SIG-M5 (cell line): ENCODE measurements around the gene TCF7.

Experiments
- DNase-seq: peaks from one replicate; lab custom pipeline; 2025; lab: John Stamatoyannopoulos, UW

The TCF7 gene

DNA sequence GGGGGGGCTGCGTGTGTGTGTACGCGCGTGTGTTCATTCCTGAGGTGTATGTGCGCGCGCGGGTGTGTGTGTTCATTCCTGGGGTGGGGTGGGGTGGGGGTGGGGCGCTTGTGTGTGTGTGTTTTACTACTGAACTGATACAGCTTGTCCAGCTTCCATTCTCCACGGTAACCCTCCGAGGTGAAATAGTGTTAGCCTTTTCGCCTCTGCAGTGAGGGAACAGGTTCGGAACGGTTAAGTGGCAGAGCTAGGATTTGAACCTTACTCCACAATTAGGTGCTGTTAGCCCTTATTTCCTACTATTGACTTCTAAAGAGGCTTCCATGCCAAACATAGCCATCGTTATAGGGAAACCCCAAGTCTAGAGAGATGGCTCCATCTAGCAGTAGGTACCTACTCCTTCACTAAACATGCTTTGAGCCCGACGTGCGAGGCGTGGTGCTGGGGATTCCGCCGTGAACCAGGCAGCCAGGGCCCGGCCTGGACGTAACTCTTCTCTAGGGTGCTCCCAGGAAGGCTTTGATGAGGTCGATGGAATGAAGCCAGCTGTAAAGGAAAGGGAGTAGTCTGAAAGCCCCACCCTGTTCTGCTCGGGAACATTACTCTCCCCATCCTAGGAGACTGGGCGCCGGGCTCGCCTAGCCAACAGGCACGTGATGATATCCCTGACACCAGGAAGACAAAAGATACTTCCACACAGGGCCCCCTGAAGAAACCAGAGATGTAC lies 63.1 kb downstream of the TCF7 start:
- no peak for DNase-seq

DNA sequence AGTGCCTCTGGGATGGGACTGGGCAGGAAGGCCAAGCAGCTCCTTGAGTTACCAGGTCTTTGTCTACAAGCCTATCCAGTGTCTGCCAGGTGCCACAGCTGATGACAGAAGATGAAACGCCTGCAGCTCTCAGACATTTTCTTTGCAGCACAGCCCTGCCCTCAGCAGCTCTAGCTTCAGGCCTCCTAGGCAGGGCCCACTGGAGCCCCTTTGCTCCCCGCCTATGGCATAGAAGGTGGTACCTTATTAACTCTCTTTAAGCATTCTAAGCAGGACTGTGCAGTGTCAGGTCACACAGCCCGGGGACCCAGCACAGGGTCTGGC lies 63.6 kb downstream of the TCF7 start:
- DNase-seq, result no peak

DNA sequence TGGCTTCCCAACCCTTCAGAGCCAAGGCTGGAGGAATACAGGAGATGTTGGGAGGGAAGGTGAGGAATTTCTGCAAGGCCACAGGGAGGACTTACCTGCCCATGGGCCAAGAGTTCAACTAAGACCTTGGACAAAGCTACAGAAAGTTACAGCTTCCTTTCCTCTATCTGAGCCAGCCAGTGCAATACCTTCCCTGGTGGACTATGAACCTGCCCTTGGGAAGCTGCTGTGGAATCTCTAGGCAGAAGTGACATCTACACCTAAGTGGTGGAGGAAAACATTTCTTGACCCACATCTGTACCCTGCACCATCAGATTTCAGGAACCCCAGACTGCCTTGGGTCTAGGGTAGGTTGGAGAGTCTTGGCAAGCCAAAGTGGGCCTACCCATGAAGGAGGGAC lies 69.0 kb downstream of the TCF7 start:
- DNase-seq, result no peak

DNA sequence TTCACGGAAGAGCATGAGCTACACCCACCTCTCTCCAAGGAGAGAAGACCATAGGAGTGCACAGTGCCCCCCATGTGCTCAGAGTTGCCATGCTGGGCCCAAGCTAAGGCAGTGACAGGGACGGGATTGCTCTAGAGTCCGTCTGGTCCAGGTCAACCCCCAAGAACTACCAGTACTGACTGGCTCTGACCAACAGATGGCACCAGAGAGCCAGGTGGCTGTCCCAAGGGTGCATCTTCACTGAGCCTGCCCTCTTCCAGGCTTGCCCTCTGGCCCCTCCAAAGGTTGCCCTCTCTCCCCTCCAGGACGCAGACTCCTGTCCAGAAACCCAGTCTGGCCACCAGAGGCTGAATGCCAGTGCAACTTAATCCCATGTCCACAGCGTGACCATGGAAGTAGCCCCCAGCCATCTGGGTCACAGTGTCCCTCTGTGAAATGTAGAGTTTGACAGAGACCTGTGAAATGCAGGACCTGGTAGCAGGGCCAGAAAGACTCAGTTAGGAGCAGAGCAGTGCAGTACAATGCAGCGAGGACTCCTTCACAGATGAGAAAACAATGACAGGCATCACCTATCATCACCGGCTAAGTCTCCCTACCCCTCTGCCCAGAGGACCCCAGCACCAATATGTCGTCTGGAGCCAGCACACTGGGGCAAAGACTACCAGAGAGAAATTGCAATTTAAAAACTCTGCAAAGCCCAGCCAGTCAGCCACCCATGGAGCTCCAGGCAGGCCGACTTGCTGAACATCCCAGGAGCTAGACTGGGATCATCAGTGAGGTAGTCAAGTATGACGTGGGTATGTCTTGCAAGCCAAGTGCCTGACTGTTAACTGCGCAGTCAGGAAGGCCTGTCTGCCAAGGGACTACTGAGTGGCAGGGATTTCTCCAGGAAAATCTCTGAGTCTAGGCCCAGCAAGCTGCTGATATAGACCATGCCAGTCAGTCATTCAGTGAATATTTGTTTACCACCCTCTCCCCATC lies 70.0 kb downstream of the TCF7 start:
- no peak for DNase-seq

DNA sequence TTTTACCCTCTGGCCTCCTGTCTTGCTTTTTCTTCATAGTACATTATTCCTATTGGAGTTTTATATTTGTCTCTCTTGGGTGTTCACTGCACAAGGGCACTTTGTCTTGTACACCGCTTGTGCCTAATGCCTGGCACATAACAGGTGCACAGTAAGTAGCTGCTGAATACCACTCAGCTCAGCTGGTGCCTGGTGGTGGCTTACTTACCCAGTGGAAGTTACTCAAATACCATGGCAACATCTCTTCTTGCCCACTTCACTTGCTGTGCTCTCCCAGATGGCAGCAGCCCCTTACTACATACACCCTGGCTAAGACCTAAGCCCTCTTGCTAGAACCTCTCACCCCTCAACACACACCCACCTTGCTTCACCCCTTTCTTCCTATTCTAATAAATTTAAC lies 73.6 kb downstream of the TCF7 start:
- DNase-seq, result no peak

DNA sequence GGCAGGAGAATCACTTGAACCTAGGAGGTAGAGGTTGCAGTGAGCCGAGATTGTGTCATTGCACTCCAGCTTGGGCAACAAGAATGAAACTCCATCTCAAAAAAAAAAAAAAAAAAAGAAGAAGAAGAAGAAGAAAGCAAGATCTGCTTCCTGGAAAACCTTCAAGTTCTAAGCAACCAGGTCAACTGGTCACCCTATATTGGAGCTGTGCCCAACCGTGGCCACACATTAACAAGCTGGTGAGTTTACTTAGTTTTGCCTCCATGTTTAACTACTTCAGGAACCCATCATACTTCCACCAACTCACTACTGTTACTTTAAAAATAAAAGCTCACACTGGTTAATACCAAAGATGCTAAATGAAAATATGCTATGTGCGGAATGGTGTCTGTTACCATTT lies 74.5 kb downstream of the TCF7 start:
- DNase-seq, result no peak

DNA sequence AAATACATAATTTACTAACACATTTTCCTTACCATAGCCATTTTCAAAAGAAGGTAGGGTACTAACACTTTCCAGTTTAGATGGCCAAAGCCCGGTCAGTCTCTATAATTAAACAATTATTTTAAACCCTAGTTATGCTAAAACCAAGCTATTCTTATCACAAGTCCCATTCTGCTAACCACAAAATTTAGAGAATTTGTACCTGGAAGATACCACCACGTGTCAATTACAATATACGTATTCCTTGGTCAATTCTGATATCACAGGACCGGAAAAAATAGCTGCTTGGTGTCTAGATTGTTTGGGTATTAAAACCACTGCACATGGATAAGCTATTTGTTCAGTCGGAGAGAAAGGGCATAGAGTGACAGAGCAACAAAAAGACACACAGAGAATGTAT lies 81.2 kb downstream of the TCF7 start:
- DNase-seq, result no peak
